ENCODE data around the gene FRMD4A.

FRMD4A gene

DNA sequence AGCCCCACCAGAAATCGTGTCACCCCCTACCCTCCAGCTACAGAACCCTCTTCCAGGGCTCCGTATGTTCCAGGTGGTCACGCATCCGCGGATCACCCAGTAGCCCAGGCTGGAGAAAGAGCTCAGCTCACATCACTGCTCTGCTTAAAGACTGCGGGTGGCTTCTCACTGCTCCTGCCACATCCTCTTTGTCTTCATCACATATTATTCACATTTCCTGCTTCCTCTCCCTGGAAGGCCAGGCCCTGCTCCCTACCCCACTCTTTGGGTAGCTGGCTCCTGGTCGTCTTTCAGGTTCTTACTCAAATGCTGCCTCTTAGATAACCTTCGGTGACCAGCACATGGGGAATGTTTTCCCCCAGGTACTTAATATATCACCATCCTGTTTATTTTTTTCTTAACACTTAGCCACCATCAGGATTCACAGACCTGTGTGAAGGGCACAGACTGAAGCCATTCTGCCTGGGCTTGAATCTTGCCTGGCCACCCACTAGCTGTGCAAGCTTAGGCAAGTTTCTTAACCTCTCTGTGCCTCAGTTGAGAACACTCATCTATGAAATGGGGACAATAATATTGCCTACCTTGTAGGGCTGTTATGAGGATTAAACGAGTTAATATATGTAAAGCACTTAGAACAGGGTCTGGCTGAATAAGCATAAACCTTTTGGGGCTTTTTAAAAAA, 436.2 kb downstream of the FRMD4A start:
- DNase-seq = no peak

DNA sequence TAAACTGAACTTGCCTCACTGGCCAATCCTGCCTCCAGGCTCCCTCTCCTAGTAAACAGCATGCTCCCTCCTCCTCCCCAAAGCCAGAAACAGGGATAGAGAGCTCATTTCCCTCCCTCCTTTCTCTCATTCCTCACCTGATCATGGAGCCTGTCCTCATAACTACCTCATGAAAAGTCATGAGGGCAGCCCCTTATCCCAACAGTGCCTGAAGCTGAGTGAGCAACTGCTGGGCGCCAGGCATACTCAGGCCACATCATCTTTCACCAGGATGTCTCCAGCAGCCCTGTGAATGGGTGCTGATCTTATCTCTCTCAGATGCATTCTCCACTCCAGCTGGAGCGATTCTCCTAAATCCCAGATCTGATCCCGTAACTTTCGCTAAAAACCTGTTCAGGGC, 436.8 kb downstream of the FRMD4A start:
- DNase-seq = no peak

DNA sequence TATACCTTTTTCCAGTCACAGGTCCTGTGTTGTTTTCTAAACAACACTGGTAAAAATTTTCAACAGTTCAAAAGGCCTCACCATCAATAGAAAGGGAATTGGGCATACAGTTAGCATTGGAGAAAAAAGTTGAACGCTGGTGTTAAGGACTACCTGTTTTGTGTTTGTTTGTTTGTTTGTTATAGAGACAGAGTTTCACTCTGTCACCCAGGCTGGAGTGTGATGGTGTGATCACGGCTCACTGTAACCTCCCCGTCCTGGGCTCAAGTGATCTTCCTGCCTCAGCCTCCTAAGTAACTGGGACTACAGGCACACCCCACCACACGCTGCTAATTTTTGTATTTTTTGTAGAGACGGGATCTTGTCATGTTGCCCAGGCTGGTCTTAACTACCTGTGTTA, 437.9 kb downstream of the FRMD4A start:
- DNase-seq = no peak

DNA sequence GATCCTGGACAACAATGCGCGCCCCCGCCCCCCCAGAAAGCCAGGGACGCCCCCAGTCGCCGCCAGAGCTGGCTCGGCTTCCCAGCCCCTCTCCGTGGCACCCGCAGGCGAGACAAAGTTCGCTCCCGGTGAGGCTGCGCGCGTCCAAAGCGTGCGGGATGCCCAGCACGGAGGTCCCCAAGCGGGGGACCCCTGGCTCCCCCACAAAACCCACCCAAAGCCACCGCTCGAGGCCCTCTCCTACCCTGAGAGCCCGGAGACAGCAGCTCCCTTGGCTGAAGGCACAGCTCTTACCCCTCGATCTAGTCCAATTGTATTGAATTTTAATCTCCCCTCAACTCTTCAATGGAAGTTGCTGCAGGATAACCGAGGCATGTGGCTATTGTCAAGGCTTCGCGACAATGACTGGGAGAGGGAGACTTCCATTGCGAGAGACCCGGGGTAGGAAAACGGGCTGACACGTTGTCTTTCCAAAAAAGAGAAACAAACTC, 438.7 kb downstream of the FRMD4A start:
- no peak for DNase-seq

DNA sequence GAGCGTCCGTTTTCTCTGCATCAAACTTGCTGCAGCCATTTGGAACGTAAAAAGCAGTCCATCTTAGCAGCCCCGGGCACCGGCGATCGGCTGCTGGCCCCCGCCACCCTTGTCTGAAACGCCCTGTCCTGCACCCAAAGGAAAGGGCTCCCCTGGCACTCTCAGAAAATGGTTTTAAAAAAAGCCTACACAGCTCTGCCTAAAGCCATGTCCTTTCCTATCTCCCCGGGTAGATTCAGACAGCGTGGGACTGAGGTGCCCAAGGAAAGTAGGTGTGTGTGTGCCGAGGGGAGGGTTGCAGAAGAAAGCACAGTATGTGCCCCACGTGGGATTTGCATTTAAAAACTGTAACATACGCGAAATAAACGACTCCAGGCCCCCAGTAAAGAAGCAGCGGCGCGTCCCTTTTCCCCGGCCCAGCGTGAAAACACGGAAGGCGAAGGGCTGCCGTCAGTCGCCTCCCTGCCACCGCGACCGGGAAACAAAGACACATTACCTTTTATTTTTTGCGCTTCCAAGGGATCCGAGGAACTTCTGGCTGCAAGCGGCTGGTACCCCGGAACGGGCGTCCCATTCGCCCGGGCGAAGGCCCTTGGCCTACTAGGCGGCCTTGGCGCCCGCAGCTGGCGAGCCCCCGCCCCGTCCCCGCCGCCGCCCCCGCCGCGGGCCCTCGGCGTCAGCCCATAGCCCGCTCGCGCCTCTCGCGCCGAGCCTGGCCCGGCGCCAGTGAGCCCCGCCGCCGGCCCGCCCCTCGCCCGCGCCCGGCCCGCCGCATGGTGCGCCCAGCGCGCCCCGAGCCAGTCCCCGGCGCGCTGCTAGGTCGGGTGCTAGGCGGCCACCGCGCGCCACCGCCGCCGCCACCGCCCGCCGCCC, 439.4 kb downstream of the FRMD4A start:
- no peak for DNase-seq

DNA sequence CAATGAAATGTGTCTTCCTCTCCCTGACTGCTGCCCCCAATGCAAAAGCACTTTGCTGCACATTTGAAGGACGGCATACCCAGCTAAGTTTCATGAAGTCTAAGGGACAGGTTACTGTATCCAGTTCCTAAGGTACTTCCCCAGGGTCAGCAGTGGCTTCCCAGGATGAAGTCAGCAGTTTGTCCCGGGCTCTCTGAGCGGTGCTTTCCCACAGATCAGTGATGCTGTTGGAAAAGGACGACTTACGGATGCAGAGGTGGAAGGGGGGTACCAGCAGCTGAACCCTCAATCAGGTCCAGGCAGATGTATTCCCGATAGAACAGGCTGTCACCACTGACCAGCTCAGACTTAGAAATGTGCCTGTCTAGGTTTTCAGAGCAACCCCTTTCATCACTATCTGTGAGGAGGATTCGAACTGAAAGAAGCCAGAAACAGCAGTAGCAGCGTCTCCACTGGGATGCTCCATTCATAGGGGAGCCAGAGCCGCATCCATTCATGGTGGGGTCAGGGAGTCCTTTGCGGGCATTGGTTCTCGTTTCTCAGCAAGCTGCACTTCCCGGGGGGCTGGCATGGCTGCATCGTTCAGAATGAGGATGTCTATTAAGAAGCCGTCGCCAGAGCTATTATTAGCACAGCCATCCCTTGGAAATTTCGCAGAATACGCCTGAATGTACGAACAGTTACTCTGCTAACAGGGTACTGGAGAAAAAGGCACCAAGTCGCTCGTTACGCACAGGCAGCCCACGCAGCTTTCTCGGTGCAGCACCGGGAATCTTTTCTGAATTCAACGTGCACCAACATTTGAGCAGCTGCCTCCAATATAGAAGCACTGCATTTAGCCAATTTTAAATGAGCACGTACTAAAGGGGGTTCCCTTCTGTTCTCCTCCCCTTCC, 440.2 kb downstream of the FRMD4A start:
- no peak for DNase-seq

DNA sequence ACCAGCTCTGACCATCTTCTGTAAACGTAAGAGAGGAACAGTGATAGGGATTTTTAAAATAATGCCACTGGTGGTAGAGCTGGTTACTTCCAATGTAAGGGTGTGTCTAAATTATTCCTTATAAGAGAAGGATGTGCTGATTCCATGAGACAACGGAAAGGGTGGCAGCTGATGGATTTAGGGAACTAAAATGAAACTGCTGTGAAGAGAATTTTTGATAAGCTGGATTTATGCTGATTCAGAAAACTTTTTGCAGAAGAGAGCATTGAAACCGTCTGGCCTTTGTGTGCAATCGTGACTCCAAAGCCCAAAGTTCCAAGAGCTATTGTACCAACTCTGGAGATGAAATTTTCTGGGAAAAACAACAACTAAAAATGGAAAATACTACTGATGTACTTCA, 443.0 kb downstream of the FRMD4A start:
- DNase-seq = no peak

DNA sequence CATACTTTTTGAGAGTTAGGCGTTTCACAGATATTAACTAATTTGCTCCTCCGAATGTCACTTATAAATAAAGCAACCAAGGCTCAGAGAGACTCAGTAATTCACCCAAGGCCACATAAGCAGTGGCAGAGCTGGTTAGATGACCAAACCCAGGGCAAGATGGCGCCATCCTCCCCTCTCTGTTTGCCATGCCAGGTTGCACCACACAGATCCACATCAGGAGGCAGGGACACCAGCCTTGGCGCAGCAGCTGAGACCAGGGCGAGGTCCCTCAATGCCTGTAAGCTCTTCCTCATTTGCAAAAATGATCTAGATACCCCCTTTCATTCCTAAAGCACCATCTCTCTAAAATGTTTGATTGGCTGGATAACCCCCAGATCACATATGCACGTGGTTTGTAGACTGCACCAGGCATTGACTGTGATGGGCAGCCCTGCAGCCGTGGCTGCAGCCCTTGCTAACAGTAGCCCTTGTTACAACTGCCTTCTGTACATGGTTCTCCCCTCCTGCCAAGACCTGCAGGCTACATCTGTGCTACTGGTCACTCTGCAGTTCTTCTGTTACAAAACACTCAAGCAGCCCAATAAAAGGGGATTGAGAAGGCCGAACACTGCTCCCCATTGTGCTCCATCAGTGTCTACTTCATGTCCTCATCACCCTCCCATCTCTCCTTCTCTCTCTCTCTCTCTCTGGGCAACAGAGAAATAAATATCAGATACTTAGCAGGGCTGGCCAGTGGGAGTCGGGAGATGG, 445.3 kb downstream of the FRMD4A start:
- DNase-seq = no peak

DNA sequence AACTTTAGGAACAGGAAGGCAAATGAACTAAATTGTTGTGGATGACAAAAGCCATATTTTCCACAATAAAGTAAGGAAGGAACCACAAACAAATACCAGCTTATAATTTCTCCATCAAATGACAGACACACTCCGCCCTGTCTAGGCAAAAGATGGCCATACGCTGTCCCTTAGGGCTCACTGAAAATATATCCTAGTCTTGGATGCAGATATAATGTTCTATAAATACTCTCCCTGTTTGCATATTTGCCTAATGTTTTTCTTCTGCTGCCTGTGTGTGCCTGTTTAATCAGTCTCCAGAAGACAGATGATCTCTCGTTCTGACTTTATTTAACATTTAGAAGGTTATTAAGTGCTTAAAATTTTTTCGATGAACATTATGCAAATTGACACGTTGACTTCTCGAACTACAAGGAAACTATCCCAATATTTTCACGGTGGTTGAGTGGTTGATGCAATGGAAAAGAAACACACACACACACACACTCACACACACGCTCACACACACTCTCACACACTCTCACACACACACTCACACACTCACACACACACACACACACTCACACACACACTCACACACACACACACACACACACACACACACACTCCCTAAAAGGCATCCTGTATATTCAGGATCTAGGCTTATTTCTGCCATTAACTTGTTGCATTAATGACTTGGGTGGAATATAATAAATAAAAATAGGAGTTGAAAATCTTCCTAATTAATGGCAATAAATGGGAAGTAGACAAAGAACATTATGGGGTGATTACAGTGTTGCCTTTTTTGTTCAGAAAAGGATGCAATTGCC, 446.9 kb downstream of the FRMD4A start:
- DNase-seq = no peak

DNA sequence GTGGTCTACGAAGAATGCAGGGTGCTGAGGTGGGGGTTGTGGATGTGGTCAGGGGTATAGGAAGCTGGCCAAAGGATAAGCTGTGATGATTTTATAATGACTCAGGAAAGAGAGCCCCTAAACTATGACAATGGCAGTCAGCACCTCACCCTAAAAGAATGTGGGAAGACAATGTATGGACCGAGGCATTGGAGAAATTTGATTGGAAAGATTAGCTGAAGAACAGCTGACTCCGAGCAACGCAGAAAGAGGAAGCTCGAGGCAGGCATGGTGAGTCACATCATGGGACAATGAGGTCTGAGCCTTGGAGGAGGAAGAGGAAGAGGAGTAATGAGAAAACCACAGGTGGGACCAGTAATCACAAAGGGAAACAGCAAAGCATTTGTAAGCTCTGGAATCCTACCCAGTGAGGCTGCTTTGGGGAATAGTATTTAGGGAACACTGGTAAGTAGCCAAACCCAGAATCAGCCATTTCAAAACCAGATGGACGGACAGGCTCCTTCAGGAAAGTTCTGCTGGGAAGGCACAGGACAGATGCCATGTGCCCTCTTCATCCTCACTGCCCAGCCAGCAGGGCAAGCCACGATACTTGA, 448.5 kb downstream of the FRMD4A start:
- no peak for DNase-seq

DNA sequence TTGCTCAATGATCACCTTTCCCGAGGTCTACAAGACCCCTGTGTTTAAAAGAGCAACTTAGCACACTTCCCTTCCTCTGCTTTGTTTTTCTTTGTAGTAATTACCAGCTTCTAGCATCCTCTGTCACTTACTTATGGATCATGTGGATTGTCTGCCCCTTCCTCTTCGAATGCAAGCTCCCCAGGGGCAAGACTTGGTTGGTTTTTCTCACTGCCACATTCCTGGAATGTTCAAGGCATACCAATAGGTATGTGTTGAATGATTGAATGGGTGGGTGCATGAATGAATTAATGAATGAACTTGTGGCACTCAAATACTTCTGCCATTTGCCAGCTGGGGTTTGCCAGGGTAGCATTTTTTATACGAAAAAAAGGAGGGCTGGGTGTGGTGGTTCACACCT, 450.0 kb downstream of the FRMD4A start:
- DNase-seq = no peak

DNA sequence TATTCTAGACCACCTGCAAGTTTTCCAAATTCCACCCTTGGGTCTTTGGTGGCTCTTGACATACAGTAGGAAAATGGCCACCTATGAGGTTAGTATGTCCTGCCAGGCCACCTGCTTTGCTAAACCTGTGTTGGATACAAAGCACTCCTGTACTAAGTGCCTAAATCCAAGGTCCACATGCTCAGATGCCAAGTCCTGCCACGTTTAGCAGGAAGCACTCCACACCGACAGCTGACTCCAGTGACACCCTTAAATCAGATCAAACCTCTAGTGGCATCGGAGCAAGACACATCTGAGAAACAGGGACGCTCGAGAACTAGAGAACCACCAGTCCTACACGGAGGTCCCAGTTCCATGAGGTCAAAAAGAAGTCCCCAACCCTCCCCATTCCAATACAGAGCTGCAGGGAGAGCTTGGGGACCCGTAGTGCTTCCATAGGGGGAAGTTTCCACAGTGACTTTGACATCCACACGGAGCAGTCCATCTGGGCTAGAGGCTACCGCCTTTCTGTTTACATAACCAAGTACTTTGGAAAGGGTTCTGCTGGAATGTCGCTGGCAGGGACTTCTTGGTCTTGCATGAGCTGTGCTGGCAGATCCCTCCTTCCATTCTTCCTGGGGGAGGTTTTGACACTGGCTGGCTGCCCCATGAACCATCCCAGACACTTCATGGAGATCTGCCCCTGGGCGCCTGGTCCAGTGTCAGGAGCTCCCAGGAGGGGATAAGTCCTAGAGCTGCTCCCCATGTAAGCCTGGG, 453.4 kb downstream of the FRMD4A start:
- DNase-seq = no peak

DNA sequence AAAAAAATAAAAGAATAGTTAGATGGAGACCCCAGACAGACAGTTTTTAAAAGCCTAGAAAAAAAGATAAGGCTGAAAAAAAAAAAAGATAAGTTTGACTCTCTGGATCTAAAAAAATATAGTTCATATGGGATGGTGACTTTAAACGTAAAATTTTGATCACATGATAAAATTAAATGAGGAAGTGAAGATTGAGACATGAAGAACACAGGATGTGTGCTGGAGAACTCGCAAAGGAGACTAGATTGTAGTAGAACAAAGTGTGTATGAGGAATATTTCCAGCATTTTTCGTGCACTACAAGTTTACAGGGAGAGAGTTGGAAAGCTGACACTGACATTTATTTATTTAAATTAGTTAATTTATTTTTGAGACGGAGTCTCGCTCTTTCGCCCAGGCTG, 457.5 kb downstream of the FRMD4A start:
- DNase-seq = no peak

DNA sequence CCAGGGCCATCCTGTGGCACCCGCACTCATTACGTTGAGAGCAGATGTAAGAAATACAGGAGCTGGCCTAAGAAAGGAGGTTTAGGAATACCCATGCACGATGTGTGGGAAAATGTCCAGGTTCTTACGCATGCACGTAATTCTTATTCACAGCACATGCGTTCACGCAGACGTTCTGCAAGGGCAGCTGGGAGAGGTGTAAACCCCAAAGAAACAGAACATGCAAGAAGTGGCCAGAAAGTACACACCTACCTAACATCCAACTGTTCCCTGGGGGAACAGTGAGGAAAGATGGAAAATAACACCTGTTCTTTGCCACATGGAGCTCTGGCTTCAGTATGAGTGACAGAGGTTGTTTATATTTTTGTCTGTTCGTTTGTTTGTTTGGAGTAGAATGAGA, 458.3 kb downstream of the FRMD4A start:
- no peak for DNase-seq

DNA sequence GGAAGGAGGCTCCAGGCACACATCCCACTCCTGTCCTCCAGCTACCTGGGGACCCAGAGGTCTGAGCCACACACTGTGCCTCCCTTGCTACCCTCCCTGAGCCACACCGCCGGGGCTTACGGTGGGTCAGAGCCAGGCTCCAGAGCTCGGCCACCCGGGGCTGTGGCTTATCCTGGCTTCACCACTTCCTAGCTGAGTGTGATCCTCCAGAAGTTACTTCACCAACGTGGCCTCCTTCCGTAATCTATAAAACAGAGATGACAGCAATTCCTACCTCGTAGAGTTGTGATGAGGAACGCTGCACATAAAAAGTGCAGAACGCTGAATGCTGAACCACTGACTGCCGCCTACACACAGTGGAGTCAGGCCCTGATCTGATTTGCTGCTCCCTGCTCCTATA, 458.9 kb downstream of the FRMD4A start:
- DNase-seq = no peak

DNA sequence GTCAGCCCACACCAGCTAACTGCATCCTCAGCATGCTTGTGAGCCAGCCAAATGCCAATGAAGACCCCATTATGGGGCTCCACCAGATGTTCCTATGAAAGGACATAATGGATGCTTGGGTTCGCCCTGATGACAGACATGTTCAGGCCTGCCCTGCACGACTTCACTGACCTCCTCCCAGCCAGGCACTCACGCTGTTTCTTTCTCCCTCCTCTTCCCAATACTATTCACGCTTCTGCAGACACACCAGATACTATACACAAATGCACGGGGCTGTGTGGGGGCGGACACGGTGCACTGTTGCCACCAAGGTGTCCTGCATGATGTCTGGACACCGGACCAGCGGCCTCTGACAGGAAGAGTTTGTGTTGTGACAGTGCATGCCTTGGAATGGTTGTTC, 459.7 kb downstream of the FRMD4A start:
- DNase-seq = no peak

DNA sequence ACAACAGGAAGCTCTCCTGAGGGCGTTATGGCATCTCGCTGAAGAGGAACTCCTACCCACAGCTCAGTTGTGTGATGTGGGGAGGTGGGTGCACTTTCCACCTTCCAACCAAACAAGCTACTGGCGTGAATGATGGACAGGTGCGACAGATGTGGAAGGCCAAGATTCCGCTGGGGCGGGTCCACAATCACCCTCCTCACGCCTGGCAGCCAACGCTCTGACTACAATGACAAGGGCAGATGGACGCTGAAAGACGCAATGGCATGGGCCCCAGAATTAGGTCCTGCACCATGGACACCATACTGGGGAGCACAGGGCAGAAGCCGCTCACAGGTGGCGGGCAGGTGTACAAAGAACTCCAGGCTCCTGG, 461.4 kb downstream of the FRMD4A start:
- DNase-seq = no peak

DNA sequence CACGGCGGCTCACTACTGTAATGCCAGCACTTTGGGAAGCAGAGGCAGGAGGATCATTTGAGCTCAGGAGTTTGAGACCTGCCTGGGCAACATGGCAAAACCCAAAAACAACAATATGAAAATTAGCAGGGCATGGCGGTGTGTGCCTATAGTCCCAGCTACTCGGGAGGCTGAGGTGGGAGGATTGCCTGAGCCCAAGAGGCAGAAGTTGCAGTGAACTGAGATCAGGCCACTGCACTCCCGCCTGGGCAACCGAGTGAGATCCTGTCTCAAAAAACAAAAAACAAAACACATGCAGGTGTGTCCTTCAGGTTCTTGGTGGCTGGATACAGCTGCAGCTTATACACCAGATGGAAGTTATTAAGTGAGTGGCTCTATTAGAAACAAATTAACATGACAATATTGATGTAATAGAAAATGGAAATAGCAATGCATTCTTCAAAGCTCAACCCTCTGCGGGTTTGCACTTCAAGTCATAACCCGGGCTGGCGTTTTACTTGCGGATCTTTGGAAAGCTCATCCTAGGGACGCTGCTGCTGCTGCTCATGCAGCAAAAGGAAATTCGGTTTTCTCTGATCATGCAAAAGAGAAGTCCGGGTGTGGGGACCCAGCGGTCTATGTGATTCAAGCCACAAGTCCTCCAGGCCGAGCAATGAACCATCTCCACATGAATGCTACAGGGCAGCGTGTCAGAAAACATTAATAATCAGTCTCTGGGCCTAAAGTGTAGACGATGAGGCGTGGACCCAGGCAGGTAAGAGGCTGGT, 462.0 kb downstream of the FRMD4A start:
- no peak for DNase-seq

DNA sequence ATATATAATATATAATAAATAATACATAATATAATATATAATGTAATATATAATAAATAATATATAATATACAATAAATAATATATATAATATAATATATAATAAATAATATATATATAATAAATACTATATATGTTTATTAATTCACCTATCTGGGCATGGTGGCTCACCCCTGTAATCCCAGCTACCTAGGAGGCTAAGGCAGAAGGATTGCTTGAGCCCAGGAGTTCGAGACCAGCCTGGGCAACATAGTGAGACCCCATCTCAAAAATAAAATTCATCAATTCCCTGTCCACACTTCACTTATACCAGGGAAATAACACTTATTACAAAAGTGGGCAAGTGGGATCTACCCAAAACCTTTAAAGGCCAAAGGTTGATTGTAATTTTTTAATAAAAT, 462.9 kb downstream of the FRMD4A start:
- DNase-seq = no peak

Data from NCI-H2029 treated with DMSO at 0.1 percent for 48 hours (cell line).